Cardiac septum (tissue), 1 donor: Measurements from ENCODE around the gene ELFN2. TPM values are rescaled to one million over a fixed set of nuclear protein-coding genes. Genes with fewer than 3 reads are reported as not detected.

ENCODE experiments used
- DNase-seq: peaks from one replicate; pipeline ENCODE4 v3.0.0-alpha.2; 2020; ENCODE audit warnings: low spot score
- intact Hi-C: fragments of 100-400 bp; cut with DNase I; formaldehyde crosslinking; loops from one replicate; pipeline ENCODE4 v1.14.0; 2022
- total RNA-seq: library from RNA; stranded (reverse); fragmentation: NEBNext Ultra II Directional; extraction: Animal tissue kit (Norgen Biotek cat#: 25700); gene quantifications from one replicate; pipeline ENCODE4 v1.2.1, GENCODE V29; 2021
- donor health status: DM: no; HTN: no; CAD: no.

The ELFN2 gene
- total RNA-seq, 1 donor from 2014 or later = 0.03 TPM

GRCh38 chr22:37417264-37417663 is 10.0 kb downstream of the ELFN2 start:
- no peak for DNase-seq
- intact Hi-C loops = no loop called here

GRCh38 chr22:37416827-37417226 is 10.5 kb downstream of the ELFN2 start:
- intact Hi-C loops = no loop called here
- no peak for DNase-seq

- DNase-seq = no peak
These were observed 10.9 kb downstream of the ELFN2 start for GRCh38 chr22:37416389-37416788.

GRCh38 chr22:37415210-37415609 is 12.1 kb downstream of the ELFN2 start:
- intact Hi-C loops = no loop called here
- DNase-seq = no peak

More at GRCh38 chr22:37416389-37416788, 10.9 kb downstream of the ELFN2 start:
- intact Hi-C loops = no loop called here

- intact Hi-C loops = no loop called here
- no peak for DNase-seq
These were observed 13.0 kb downstream of the ELFN2 start for GRCh38 chr22:37414288-37414687.

GRCh38 chr22:37413546-37413945 is 13.7 kb downstream of the ELFN2 start:
- intact Hi-C loops = no loop called here
- DNase-seq = no peak

- intact Hi-C loops = no loop called here
- no peak for DNase-seq
These were observed 14.6 kb downstream of the ELFN2 start for GRCh38 chr22:37412495-37413250.

- intact Hi-C loops = no loop called here
- no peak for DNase-seq
These were observed 15.6 kb downstream of the ELFN2 start for GRCh38 chr22:37411655-37412054.

GRCh38 chr22:37410174-37411055 is 16.9 kb downstream of the ELFN2 start:
- DNase-seq = no peak
- intact Hi-C loops = no loop called here

- intact Hi-C loops = no loop called here
These were observed 17.7 kb downstream of the ELFN2 start for GRCh38 chr22:37409459-37410050.

GRCh38 chr22:37409031-37409430 is 18.2 kb downstream of the ELFN2 start:
- intact Hi-C loops = no loop called here
- no peak for DNase-seq

More at GRCh38 chr22:37409459-37410050, 17.7 kb downstream of the ELFN2 start:
- no peak for DNase-seq

- DNase-seq = no peak
- intact Hi-C loops = no loop called here
These were observed 19.4 kb downstream of the ELFN2 start for GRCh38 chr22:37407856-37408255.

GRCh38 chr22:37406441-37407235 is 20.6 kb downstream of the ELFN2 start:
- DNase-seq = no peak
- intact Hi-C loops = no loop called here

GRCh38 chr22:37404091-37404490 is 23.2 kb downstream of the ELFN2 start:
- DNase-seq = no peak
- intact Hi-C loops = no loop called here

GRCh38 chr22:37403267-37403960 is 23.9 kb downstream of the ELFN2 start:
- no peak for DNase-seq
- intact Hi-C loops = no loop called here

- intact Hi-C loops = no loop called here
- no peak for DNase-seq
These were observed 25.1 kb downstream of the ELFN2 start for GRCh38 chr22:37402184-37402506.

- intact Hi-C loops = no loop called here
- DNase-seq = no peak
These were observed 25.7 kb downstream of the ELFN2 start for GRCh38 chr22:37401401-37402183.

- no peak for DNase-seq
- intact Hi-C loops = no loop called here
These were observed 26.6 kb downstream of the ELFN2 start for GRCh38 chr22:37400719-37401118.
